H1 (cell line): ENCODE results near the gene RNF113B.

Source experiments
- CTCF ChIP-seq, 3 experiments: IDR thresholded peaks; 1 replicate in 2 of 3; 2 replicates in 1 of 3; pipeline versions ENCODE4 v1.5.1 to v1.6.1; 2011; ENCODE audit warnings: low read length in 3 of 3, mild to moderate bottlenecking in 3 of 3, inconsistent platforms in 2 of 3, low read depth in 1 of 3, moderate library complexity in 1 of 3; ENCODE audit not compliant: insufficient read depth in 1 of 3; ENCODE audit errors: control extremely low read depth in 1 of 3
- MAX ChIP-seq: IDR thresholded peaks from 2 replicates; pipeline ENCODE4 v1.6.1; 2012; ENCODE audit warnings: inconsistent platforms
- POLR2AphosphoS5 ChIP-seq: IDR thresholded peaks from 2 replicates; pipeline ENCODE4 v1.6.1; 2011; ENCODE audit warnings: low read depth, low read length
- RXRA ChIP-seq: IDR thresholded peaks from 2 replicates; pipeline ENCODE4 v1.6.1; 2011; ENCODE audit warnings: low read depth, mild to moderate bottlenecking, low read length, moderate library complexity; ENCODE audit not compliant: insufficient read depth
- SIN3A ChIP-seq, 2 experiments: IDR thresholded peaks in 1 of 2; conservative IDR thresholded peaks in 1 of 2; 2 replicates each; pipeline ENCODE4 v1.6.1; 2011 to 2012; ENCODE audit warnings: low read length in 2 of 2, improper control_type of control experiment in 1 of 2, low read depth in 1 of 2, mild to moderate bottlenecking in 1 of 2
- SP2 ChIP-seq: IDR thresholded peaks from 2 replicates; pipeline ENCODE4 v1.6.1; 2012; ENCODE audit warnings: mild to moderate bottlenecking, low read length, inconsistent platforms
- YY1 ChIP-seq: IDR thresholded peaks from 2 replicates; pipeline ENCODE4 v1.6.1; 2011; ENCODE audit warnings: low read depth, mild to moderate bottlenecking, low read length

- TF ChIP-seq SP2, result no peak
- TF ChIP-seq CTCF (IDR thresholded peaks at IDR 0.05; ENCODE audit: control extremely low read depth in 1 of 3, insufficient read depth in 1 of 3, low read depth in 1 of 3, low read length in 3 of 3), result no peak
- TF ChIP-seq MAX, result no peak
- TF ChIP-seq YY1, result no peak
- no peak for TF ChIP-seq SIN3A (conservative IDR thresholded peaks at IDR 0.05 in 1 of 2, IDR thresholded peaks at IDR 0.05 in 1 of 2; ENCODE audit: low read depth in 1 of 2, low read length in 2 of 2)
- no peak for TF ChIP-seq POLR2AphosphoS5
- no peak for TF ChIP-seq RXRA
These were observed 43.3 kb upstream of the RNF113B start for GRCh38 chr13:98220271-98220791.
